ENCODE results near the gene TOGARAM1.

DNA sequence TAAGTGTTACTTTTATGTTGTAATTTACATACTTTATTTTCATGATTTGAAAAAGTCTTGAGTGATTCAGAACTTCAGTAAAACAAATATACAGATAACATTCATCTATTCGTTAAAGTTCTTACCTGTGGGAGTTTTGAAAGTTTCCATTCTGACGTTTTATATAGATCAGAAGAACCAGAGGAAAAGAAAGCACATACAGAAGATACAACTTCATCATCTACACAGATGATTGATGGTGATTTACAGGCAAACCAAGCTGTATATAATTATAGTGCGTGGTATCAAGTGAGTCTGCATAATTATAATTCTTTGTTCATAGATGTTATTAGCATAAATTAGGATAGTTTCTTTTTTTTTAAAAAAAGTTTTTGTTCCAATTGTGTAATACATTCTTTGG, 152.3 kb downstream of the TOGARAM1 start:
- TF ChIP-seq, protein P1, sequence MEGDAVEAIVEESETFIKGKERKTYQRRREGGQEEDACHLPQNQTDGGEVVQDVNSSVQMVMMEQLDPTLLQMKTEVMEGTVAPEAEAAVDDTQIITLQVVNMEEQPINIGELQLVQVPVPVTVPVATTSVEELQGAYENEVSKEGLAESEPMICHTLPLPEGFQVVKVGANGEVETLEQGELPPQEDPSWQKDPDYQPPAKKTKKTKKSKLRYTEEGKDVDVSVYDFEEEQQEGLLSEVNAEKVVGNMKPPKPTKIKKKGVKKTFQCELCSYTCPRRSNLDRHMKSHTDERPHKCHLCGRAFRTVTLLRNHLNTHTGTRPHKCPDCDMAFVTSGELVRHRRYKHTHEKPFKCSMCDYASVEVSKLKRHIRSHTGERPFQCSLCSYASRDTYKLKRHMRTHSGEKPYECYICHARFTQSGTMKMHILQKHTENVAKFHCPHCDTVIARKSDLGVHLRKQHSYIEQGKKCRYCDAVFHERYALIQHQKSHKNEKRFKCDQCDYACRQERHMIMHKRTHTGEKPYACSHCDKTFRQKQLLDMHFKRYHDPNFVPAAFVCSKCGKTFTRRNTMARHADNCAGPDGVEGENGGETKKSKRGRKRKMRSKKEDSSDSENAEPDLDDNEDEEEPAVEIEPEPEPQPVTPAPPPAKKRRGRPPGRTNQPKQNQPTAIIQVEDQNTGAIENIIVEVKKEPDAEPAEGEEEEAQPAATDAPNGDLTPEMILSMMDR (IDR thresholded peaks at IDR 0.05) = no peak
- TF ChIP-seq POLR2A (IDR thresholded peaks at IDR 0.05) = no peak
